IPS-20b (cell line): ENCODE measurements around the gene MRO.
"Not testable (repeated sequence)": the region's sequence is repeated elsewhere in the genome, so short reads cannot be mapped to it uniquely, and the experiment has no call there.

Source experiments
- H3K27ac ChIP-seq: one replicate; pipeline ENCODE4 v1.5.1; 2013; ENCODE audit warnings: low read length
- H3K27me3 ChIP-seq: 2 replicates; pipeline ENCODE4 v1.6.1; 2013; ENCODE audit warnings: mild to moderate bottlenecking, low read length, inconsistent platforms; ENCODE audit not compliant: insufficient read depth
- H3K36me3 ChIP-seq: 2 replicates; pipeline ENCODE4 v1.6.1; 2013; ENCODE audit warnings: low read depth, mild to moderate bottlenecking, inconsistent platforms, low read length, moderate library complexity; ENCODE audit not compliant: insufficient read depth
- H3K4me1 ChIP-seq: 2 replicates; pipeline ENCODE4 v1.6.1; 2013; ENCODE audit warnings: mild to moderate bottlenecking, control low read depth, inconsistent platforms, low read length, moderate library complexity; ENCODE audit not compliant: insufficient read depth
- H3K4me3 ChIP-seq: 2 replicates; pipeline ENCODE4 v1.5.1; 2013; ENCODE audit warnings: mild to moderate bottlenecking, low read length, inconsistent platforms
- H3K9ac ChIP-seq: 2 replicates; pipeline ENCODE4 v1.6.1; 2013; ENCODE audit warnings: low read depth, mild to moderate bottlenecking, inconsistent platforms, low read length, moderate library complexity
- H3K9me3 ChIP-seq: 2 replicates; pipeline ENCODE4 v1.6.1; 2013; ENCODE audit warnings: mild to moderate bottlenecking, low read depth, low read length, inconsistent platforms; ENCODE audit not compliant: insufficient read depth

MRO gene

GRCh38 chr18:50850307-50851065 lies 30.7 kb upstream of the MRO start:
- Histone ChIP-seq H3K9ac (no peak overlapping the region), H3K4me1 (peaks cover 4% of the 10 kb centered on the region)

DNA sequence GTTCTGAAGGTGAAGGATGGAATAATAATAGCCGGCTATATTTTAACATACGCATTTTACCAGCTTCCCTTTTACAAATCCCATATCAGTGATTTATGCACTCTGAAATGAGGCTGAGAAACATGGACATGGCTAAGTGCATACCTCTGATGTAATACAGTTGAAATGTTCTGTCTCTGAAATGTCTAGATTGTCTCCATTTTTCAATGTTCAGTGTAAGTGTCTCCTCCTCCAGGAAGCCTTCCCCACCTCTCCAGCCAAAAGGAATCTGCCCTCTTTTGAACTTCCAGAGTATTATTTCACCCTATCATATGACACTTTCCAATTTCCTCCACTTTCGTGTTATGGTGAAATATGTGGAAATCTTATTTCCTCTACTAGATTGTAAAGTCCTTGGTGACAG lies 29.6 kb upstream of the MRO start:
- Histone ChIP-seq H3K27me3 (no peaks in the 10 kb centered on the region), H3K36me3 (no peaks in the 10 kb centered on the region), H3K9ac (no peak overlapping the region), H3K4me3 (no peak overlapping the region), H3K27ac (no peak overlapping the region), H3K9me3 (no peaks in the 10 kb centered on the region), H3K4me1 (peaks cover 4% of the 10 kb centered on the region)

More at GRCh38 chr18:50850307-50851065, 30.7 kb upstream of the MRO start:
- no peaks in the 10 kb centered on the region for H3K9me3 ChIP-seq
- H3K27me3 ChIP-seq = no peaks in the 10 kb centered on the region
- no peak overlapping the region for H3K27ac ChIP-seq
- no peaks in the 10 kb centered on the region for H3K36me3 ChIP-seq
- no peak overlapping the region for H3K4me3 ChIP-seq

DNA sequence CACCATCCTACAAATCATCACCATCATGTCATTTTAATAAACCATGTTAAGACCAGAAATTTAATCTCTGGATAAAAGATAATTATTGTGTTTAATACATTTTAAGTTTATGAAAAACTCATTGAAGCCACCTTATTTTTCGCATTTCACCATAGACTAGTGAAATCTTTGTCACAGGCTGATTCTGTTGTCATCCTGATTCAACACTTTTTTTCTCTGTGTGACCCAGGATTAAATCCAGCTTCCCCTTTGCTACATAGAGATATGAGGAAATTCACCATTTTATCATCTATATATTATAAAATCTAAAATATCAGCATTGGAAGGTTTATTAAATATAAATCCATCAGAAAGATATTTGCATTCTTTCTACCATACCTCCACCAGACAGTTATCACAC lies 29.2 kb upstream of the MRO start:
- H3K36me3 ChIP-seq = no peaks in the 10 kb centered on the region
- H3K27me3 ChIP-seq = no peaks in the 10 kb centered on the region
- H3K4me1 ChIP-seq = no peaks in the 10 kb centered on the region
- H3K4me3 ChIP-seq = no peak overlapping the region
- H3K27ac ChIP-seq = no peak overlapping the region
- H3K9ac ChIP-seq = no peak overlapping the region
- H3K9me3 ChIP-seq = no peaks in the 10 kb centered on the region

DNA sequence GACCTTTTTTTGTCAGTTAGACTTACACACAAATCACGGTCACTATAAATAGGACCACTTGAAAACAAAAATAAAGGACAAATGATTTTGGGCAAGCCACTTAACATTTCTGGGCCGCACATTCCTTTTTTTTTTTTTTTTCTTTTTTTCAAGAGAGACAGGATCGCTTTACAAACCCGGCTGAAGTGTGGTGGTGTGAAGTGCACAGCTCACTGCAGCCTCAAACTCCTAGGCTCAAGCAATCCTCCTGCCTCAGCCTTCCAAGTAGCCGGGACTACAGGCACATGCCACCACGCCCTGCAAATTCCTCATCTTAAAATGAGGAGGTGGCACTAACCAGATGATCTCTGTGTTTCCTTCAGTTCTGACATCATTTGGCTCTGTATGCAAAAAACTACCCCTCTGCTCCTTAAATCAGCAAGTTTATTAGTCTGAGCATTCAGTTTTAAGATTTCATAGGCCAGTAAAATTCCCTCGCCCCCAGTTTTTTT lies 28.3 kb upstream of the MRO start:
- H3K27ac ChIP-seq = no peak overlapping the region
- H3K9me3 ChIP-seq = no peaks in the 10 kb centered on the region
- no peak overlapping the region for H3K9ac ChIP-seq
- no peaks in the 10 kb centered on the region for H3K36me3 ChIP-seq
- H3K4me3 ChIP-seq = no peak overlapping the region
- H3K4me1 ChIP-seq = no peaks in the 10 kb centered on the region
- H3K27me3 ChIP-seq = no peaks in the 10 kb centered on the region

- Histone ChIP-seq H3K9me3 (no peaks in the 10 kb centered on the region), H3K27ac (no peak overlapping the region), H3K4me3 (no peak overlapping the region), H3K9ac (no peak overlapping the region), H3K4me1 (no peaks in the 10 kb centered on the region), H3K36me3 (no peaks in the 10 kb centered on the region), H3K27me3 (no peaks in the 10 kb centered on the region)
Measured at GRCh38 chr18:50847192-50847591, 27.4 kb upstream of the MRO start.

DNA sequence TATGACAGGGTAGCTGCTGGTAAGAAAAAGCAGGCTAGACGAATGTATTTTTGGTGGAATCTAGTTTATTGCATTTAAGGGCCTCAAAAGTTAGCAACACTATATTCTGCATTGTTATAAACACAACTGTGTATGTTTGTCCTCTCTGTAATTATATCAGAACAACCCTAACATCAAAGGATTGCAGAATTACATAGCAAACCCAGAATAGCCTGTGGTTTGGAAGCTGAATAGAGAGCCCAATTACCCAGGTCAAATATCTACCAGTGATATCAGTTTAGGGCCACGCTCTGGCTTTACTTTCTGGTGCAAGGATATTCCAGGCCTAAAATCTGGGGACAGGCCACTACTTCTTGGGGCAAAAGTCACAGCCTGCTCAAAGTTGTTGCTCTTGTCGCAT lies 25.1 kb upstream of the MRO start:
- H3K9ac ChIP-seq = no peak overlapping the region

DNA sequence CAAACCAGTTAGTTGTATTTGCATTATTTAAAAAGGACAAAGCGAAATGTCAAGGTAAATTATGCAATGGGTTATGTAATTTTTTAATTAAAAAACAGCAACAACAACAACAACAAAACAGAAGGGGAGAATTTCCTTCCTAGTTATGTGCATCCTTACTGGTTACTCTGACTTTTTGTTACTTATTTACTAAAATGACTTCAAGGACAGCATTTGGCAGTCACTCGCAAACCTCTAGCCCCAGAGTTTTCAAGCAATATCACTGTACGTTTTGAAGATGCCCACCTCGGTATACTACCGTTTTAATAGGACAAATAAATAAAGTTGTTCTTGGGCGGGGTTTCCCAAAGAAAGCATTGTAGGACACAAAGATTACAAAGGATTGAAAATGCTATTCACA lies 24.7 kb upstream of the MRO start:
- Histone ChIP-seq H3K4me3 (no peak overlapping the region), H3K9ac (no peak overlapping the region), H3K4me1 (no peaks in the 10 kb centered on the region), H3K9me3 (no peaks in the 10 kb centered on the region), H3K27me3 (no peaks in the 10 kb centered on the region), H3K36me3 (no peaks in the 10 kb centered on the region), H3K27ac (no peak overlapping the region)

More for the DNA sequence above, 25.1 kb upstream of the MRO start:
- no peak overlapping the region for H3K27ac ChIP-seq
- no peaks in the 10 kb centered on the region for H3K27me3 ChIP-seq
- H3K36me3 ChIP-seq = no peaks in the 10 kb centered on the region
- no peaks in the 10 kb centered on the region for H3K9me3 ChIP-seq
- H3K4me1 ChIP-seq = no peaks in the 10 kb centered on the region
- no peak overlapping the region for H3K4me3 ChIP-seq

DNA sequence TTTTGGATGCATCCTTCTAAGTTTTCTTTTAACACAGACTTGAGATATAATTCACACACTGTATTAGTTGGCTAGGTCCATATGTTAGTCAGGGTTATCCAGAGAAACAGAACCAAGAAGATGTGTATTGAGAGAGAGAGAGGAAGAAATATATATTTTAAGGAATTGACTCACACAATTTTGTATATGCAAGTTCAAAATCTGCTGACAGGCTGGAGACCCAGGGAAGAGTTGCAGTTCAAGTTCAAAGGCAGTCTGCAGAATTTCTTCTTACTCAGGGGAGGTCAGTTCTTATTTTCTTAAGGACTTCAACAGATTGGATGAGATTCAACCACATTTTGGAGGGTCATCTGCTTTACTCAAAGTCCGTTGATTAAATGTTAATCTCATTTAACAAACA lies 23.0 kb upstream of the MRO start:
- Histone ChIP-seq H3K36me3 (no peaks in the 10 kb centered on the region), H3K9ac (no peak overlapping the region), H3K4me3 (no peak overlapping the region), H3K27me3 (no peaks in the 10 kb centered on the region), H3K4me1 (no peaks in the 10 kb centered on the region), H3K9me3 (no peaks in the 10 kb centered on the region), H3K27ac (no peak overlapping the region)

DNA sequence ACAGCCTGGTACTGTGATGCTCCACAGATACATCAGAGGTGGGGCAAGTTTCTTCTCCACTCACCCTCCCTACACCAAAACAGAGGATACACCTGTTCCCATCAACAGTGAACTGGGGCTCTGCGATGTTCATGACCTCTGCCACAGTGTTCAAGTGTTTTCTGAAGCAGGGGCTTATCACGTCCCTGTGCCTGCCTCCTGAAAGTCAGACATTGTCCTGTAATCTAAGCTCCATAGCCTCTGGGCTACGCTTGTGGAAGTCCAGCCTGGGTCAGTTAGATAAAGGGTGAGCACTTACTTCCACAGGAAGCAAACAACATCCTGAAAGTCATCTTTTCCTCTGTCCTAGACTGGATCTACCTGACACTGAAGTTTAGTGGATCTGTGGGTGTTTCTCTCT lies 20.2 kb upstream of the MRO start:
- Histone ChIP-seq H3K9ac (no peak overlapping the region), H3K27ac (no peak overlapping the region), H3K36me3 (no peaks in the 10 kb centered on the region), H3K9me3 (no peaks in the 10 kb centered on the region), H3K4me3 (no peak overlapping the region), H3K27me3 (no peaks in the 10 kb centered on the region), H3K4me1 (no peaks in the 10 kb centered on the region)

- Histone ChIP-seq H3K4me1 (no peaks in the 10 kb centered on the region), H3K4me3 (no peak overlapping the region), H3K27ac (no peak overlapping the region), H3K9ac (no peak overlapping the region), H3K9me3 (no peaks in the 10 kb centered on the region), H3K36me3 (no peaks in the 10 kb centered on the region), H3K27me3 (no peaks in the 10 kb centered on the region)
Measured at GRCh38 chr18:50839341-50839740, 19.5 kb upstream of the MRO start.

GRCh38 chr18:50836521-50836957 lies 16.7 kb upstream of the MRO start:
- Histone ChIP-seq H3K9me3 (no peaks in the 10 kb centered on the region), H3K27me3 (no peaks in the 10 kb centered on the region), H3K4me1 (peaks cover under 1% of the 10 kb centered on the region; the same call in 1 of the 2 replicates), H3K9ac (no peak overlapping the region), H3K4me3 (no peak overlapping the region), H3K27ac (no peak overlapping the region), H3K36me3 (no peaks in the 10 kb centered on the region)

GRCh38 chr18:50833496-50833895 lies 13.7 kb upstream of the MRO start:
- H3K4me1 ChIP-seq = not testable (repeated sequence)

More at GRCh38 chr18:50833496-50833895, 13.7 kb upstream of the MRO start:
- not testable (repeated sequence) for H3K9me3 ChIP-seq, H3K4me3 ChIP-seq, H3K9ac ChIP-seq, H3K27me3 ChIP-seq, H3K27ac ChIP-seq, H3K36me3 ChIP-seq
